ENCODE measurements around the gene CDK15. TPM values are rescaled to one million over a fixed set of nuclear protein-coding genes. Genes with fewer than 3 reads are reported as not detected.
"Not testable (repeated sequence)": the region's sequence is repeated elsewhere in the genome, so short reads cannot be mapped to it uniquely, and the experiment has no call there.

Gene CDK15
- total and polyA plus RNA-seq, 3 experiments from 2014 or later: not detected

DNA sequence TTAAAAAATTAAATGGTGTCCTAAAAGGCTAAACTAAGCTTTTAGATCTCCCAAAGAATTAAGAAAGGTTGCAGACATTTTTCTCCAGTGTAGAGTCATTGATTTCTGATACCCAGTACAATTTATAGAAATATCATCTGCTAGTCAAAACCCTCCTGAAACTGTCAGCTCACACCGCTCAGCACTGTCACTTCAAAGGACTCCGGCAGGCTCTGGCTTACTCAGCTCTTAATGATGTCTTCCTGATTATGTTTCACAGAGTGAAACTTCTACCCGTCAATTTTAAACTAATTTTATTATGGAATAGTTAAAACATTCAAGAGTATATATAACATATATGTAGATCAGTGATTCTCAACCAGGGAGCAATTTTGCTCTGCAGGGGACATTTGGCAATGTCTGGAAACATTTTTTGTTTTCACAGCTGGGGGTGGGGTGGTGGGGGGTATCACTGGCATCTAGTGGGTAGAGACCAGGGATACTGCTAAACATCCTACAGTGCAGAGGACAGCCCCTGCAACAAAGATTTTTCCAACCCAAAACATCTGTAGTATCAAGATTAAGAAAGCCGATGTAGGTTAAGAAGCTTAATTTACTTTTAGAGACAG lies 31.6 kb downstream of the CDK15 start:
- Histone ChIP-seq H3K36me3 (ENCODE audit: insufficient read depth, low read length) (no peaks in the 10 kb centered on the region), H3K27me3 (ENCODE audit: insufficient read depth, low read length, poor library complexity, severe bottlenecking) (no peaks in the 10 kb centered on the region), H3K9me3 (ENCODE audit: low read length) (no peaks in the 10 kb centered on the region), H3K4me3 (ENCODE audit: low read length) (no peak overlapping the region), H3K4me1 (ENCODE audit: insufficient read depth, low read length) (no peaks in the 10 kb centered on the region), H3K27ac (ENCODE audit: low read depth, low read length) (no peak overlapping the region)
- H3K4me1 Mint-ChIP-seq: no peaks in the 10 kb centered on the region
- peaks cover 0 to 8% (median 0%) of the 10 kb centered on the region in 3 donors for H3K36me3 Mint-ChIP-seq
- ChIA-PET POLR2A (no interaction called here), CTCF (interaction anchor here (0.6 to 1.4 kb wide), 2 partner anchors 23 to 587 kb away, joined by 3 to 4 read pairs; no protein-coding TSS in a partner anchor)
- H3K9me3 Mint-ChIP-seq: peaks cover 0 to 10% (median 3%) of the 10 kb centered on the region in 5 donors
- H3K4me3 Mint-ChIP-seq: no peak overlapping the region
- DNase-seq: no peak
- H3K27ac Mint-ChIP-seq: no peak overlapping the region
- H3K27me3 Mint-ChIP-seq: peaks cover 2 to 24% of the 10 kb centered on the region in 2 donors

- peaks cover 0 to 10% (median 3%) of the 10 kb centered on the region in 5 donors for H3K9me3 Mint-ChIP-seq
- no peak overlapping the region for H3K4me3 Mint-ChIP-seq
- POLR2A ChIA-PET: no interaction called here
- H3K36me3 ChIP-seq (ENCODE audit: insufficient read depth, low read length): no peaks in the 10 kb centered on the region
- CTCF ChIA-PET: no interaction called here
- no peak overlapping the region for H3K27ac ChIP-seq (ENCODE audit: low read depth, low read length)
- no peaks in the 10 kb centered on the region for H3K9me3 ChIP-seq (ENCODE audit: low read length)
- peaks cover 0 to 8% (median 0%) of the 10 kb centered on the region in 3 donors for H3K36me3 Mint-ChIP-seq
- H3K27ac Mint-ChIP-seq: no peak overlapping the region
- peaks cover 2 to 31% of the 10 kb centered on the region in 2 donors for H3K27me3 Mint-ChIP-seq
- no peaks in the 10 kb centered on the region for H3K27me3 ChIP-seq (ENCODE audit: insufficient read depth, low read length, poor library complexity, severe bottlenecking)
- H3K4me3 ChIP-seq (ENCODE audit: low read length): no peak overlapping the region
- H3K4me1 ChIP-seq (ENCODE audit: insufficient read depth, low read length): no peaks in the 10 kb centered on the region
- no peaks in the 10 kb centered on the region for H3K4me1 Mint-ChIP-seq
- no peak for DNase-seq
Observed at GRCh38 chr2:201839727-201840126, 33.4 kb downstream of the CDK15 start.

- ChIA-PET POLR2A (no interaction called here), CTCF (no interaction called here)
- peaks cover 0 to 10% (median 3%) of the 10 kb centered on the region in 5 donors for H3K9me3 Mint-ChIP-seq
- no peaks in the 10 kb centered on the region for H3K36me3 ChIP-seq (ENCODE audit: insufficient read depth, low read length)
- no peaks in the 10 kb centered on the region for H3K4me1 ChIP-seq (ENCODE audit: insufficient read depth, low read length)
- H3K9me3 ChIP-seq (ENCODE audit: low read length): no peaks in the 10 kb centered on the region
- DNase-seq: no peak
- H3K27me3 ChIP-seq (ENCODE audit: insufficient read depth, low read length, poor library complexity, severe bottlenecking): no peaks in the 10 kb centered on the region
- no peak overlapping the region for H3K27ac ChIP-seq (ENCODE audit: low read depth, low read length)
- no peak overlapping the region for H3K4me3 ChIP-seq (ENCODE audit: low read length)
- H3K27me3 Mint-ChIP-seq: peaks cover 2 to 31% of the 10 kb centered on the region in 2 donors
- no peak overlapping the region for H3K4me3 Mint-ChIP-seq
- H3K36me3 Mint-ChIP-seq: peaks cover 0 to 8% (median 0%) of the 10 kb centered on the region in 3 donors
- H3K4me1 Mint-ChIP-seq: no peaks in the 10 kb centered on the region
- no peak overlapping the region for H3K27ac Mint-ChIP-seq
Observed at GRCh38 chr2:201840726-201841125, 34.4 kb downstream of the CDK15 start.

GRCh38 chr2:201842131-201842860 lies 36.0 kb downstream of the CDK15 start:
- Mint-ChIP-seq H3K27ac (no peak overlapping the region), H3K4me3 (no peak overlapping the region), H3K27me3 (peaks cover 0 to 26% of the 10 kb centered on the region in 2 donors), H3K36me3 (peaks cover 0 to 8% (median 0%) of the 10 kb centered on the region in 3 donors), H3K9me3 (peaks cover 0 to 10% (median 3%) of the 10 kb centered on the region in 5 donors), H3K4me1 (no peaks in the 10 kb centered on the region)
- CTCF ChIA-PET: no interaction called here
- H3K4me3 ChIP-seq (ENCODE audit: low read length): no peak overlapping the region
- POLR2A ChIA-PET: no interaction called here
- no peaks in the 10 kb centered on the region for H3K4me1 ChIP-seq (ENCODE audit: insufficient read depth, low read length)
- H3K36me3 ChIP-seq (ENCODE audit: insufficient read depth, low read length): no peaks in the 10 kb centered on the region
- no peaks in the 10 kb centered on the region for H3K9me3 ChIP-seq (ENCODE audit: low read length)
- no peaks in the 10 kb centered on the region for H3K27me3 ChIP-seq (ENCODE audit: insufficient read depth, low read length, poor library complexity, severe bottlenecking)
- H3K27ac ChIP-seq (ENCODE audit: low read depth, low read length): no peak overlapping the region
- no peak for DNase-seq

DNA sequence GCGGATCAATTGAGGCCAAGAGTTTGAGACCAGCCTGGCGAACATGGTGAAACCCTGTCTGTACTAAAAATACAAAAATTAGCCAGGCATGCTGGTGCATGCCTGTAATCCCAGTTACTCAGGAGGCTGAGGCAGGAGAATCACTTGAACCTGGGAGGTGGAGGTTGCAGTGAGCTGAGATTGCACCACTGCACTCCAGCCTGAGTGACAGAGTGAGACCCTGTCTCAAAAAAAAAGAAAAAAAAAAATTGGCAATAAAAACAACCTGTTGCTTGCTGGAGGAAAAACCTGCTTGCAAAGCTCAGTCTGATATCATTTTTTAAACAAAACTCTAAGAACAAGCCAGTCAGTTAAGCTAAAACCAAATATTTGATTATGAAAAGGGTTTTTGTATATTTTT lies 38.6 kb downstream of the CDK15 start:
- not testable (repeated sequence) for H3K27ac Mint-ChIP-seq

DNA sequence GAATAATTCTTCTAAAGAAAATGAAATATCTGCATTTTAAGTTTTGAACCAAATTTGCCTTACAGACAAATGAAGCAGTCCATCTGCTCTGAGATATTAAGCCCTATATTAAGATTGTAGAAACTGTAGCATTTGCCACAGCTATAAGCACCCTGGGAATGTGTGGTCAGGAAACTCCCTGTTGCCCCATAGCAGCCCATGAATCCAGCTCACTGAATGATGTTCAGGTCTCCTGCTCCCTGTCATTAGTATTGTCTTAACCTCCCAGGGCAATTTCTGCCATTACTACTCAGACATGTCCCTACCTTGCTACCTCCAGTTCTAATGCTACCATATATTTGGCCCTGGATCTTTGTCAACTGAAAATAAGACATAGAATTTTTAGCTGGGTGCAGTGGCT lies 41.1 kb downstream of the CDK15 start:
- DNase-seq: no peak
- peaks cover 4 to 32% of the 10 kb centered on the region in 2 donors for H3K27me3 Mint-ChIP-seq
- ChIA-PET POLR2A (no interaction called here), CTCF (interaction anchor here (1.0 kb wide), 1 partner anchor 8 kb away, joined by 3 read pairs; no protein-coding TSS in a partner anchor)
- H3K4me3 Mint-ChIP-seq: no peak overlapping the region
- no peak overlapping the region for H3K27ac Mint-ChIP-seq
- H3K36me3 ChIP-seq (ENCODE audit: insufficient read depth, low read length): no peaks in the 10 kb centered on the region
- no peak overlapping the region for H3K27ac ChIP-seq (ENCODE audit: low read depth, low read length)
- no peaks in the 10 kb centered on the region for H3K27me3 ChIP-seq (ENCODE audit: insufficient read depth, low read length, poor library complexity, severe bottlenecking)
- no peak overlapping the region for H3K4me3 ChIP-seq (ENCODE audit: low read length)
- H3K9me3 ChIP-seq (ENCODE audit: low read length): no peaks in the 10 kb centered on the region
- no peaks in the 10 kb centered on the region for H3K36me3 Mint-ChIP-seq
- H3K4me1 Mint-ChIP-seq: no peaks in the 10 kb centered on the region
- H3K4me1 ChIP-seq (ENCODE audit: insufficient read depth, low read length): no peaks in the 10 kb centered on the region
- peaks cover 0 to 4% (median 0%) of the 10 kb centered on the region in 5 donors for H3K9me3 Mint-ChIP-seq

More for the DNA sequence above, 38.6 kb downstream of the CDK15 start:
- H3K4me1 Mint-ChIP-seq; H3K27me3 ChIP-seq (ENCODE audit: insufficient read depth, low read length, poor library complexity, severe bottlenecking); H3K27ac ChIP-seq (ENCODE audit: low read depth, low read length); CTCF ChIA-PET; H3K4me3 ChIP-seq (ENCODE audit: low read length); H3K4me3 Mint-ChIP-seq; DNase-seq; H3K9me3 ChIP-seq (ENCODE audit: low read length); H3K9me3 Mint-ChIP-seq; H3K36me3 ChIP-seq (ENCODE audit: insufficient read depth, low read length); POLR2A ChIA-PET; H3K36me3 Mint-ChIP-seq; H3K4me1 ChIP-seq (ENCODE audit: insufficient read depth, low read length): not testable (repeated sequence)
- H3K27me3 Mint-ChIP-seq: peaks cover 4 to 30% of the 10 kb centered on the region in 2 donors

DNA sequence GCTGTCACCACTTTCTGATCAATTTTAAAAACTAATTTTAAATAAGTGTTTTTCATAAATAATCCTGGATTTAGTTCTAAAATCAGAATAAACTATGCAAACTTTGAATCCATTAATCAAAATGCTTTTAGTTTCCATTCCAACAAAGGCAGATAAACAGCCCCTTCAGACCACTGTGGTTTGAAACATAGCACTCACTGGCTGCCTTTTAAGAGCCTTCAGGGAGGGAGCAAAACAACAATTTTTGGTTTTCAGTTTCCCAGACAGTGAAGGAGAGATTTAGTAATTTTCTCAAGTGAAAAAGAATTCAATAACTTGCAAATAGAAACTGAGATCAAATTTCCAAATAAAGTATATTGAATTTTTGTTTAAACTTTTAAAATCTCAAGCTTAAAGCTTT lies 46.1 kb downstream of the CDK15 start:
- ChIA-PET POLR2A (no interaction called here), CTCF (no interaction called here)
- Histone ChIP-seq H3K4me1 (ENCODE audit: insufficient read depth, low read length) (no peaks in the 10 kb centered on the region), H3K27ac (ENCODE audit: low read depth, low read length) (no peak overlapping the region), H3K9me3 (ENCODE audit: low read length) (no peaks in the 10 kb centered on the region), H3K27me3 (ENCODE audit: insufficient read depth, low read length, poor library complexity, severe bottlenecking) (no peaks in the 10 kb centered on the region), H3K4me3 (ENCODE audit: low read length) (no peak overlapping the region), H3K36me3 (ENCODE audit: insufficient read depth, low read length) (no peaks in the 10 kb centered on the region)
- no peak for DNase-seq
- Mint-ChIP-seq H3K27me3 (peaks cover 6 to 29% of the 10 kb centered on the region in 2 donors), H3K4me3 (no peak overlapping the region), H3K27ac (no peak overlapping the region), H3K36me3 (no peaks in the 10 kb centered on the region), H3K9me3 (peaks cover 0 to 4% (median 0%) of the 10 kb centered on the region in 5 donors), H3K4me1 (no peaks in the 10 kb centered on the region)

- Mint-ChIP-seq H3K4me1 (no peaks in the 10 kb centered on the region), H3K27me3 (peaks cover 8 to 34% of the 10 kb centered on the region in 2 donors), H3K9me3 (peaks cover 0 to 4% (median 0%) of the 10 kb centered on the region in 5 donors), H3K4me3 (no peak overlapping the region), H3K36me3 (no peaks in the 10 kb centered on the region), H3K27ac (no peak overlapping the region)
- no peaks in the 10 kb centered on the region for H3K9me3 ChIP-seq (ENCODE audit: low read length)
- DNase-seq: no peak
- POLR2A ChIA-PET: no interaction called here
- peaks cover under 1% of the 10 kb centered on the region for H3K4me1 ChIP-seq (ENCODE audit: insufficient read depth, low read length)
- no peak overlapping the region for H3K27ac ChIP-seq (ENCODE audit: low read depth, low read length)
- no peak overlapping the region for H3K4me3 ChIP-seq (ENCODE audit: low read length)
- H3K27me3 ChIP-seq (ENCODE audit: insufficient read depth, low read length, poor library complexity, severe bottlenecking): no peaks in the 10 kb centered on the region
- H3K36me3 ChIP-seq (ENCODE audit: insufficient read depth, low read length): no peaks in the 10 kb centered on the region
- CTCF ChIA-PET: no interaction called here
Observed at GRCh38 chr2:201852878-201853415, 46.6 kb downstream of the CDK15 start.

Measured in CD8-positive, alpha-beta memory T cell (primary cell).